Measurements from ENCODE around the gene PRMT1. TPM values are rescaled to one million over a fixed set of nuclear protein-coding genes. Genes with fewer than 3 reads are reported as not detected.

Gene PRMT1
- total and polyA plus RNA-seq, 9 of the 15 experiments (the other 6 are each of a cell fraction or from before 2014, with no cell fraction given), result 13.3 to 464 (median 326) TPM

GRCh38 chr19:49641688-49642491 lies 35.2 kb upstream of the PRMT1 start, which contains the start of gene SCAF1 (continued):
- TF ChIP-seq, protein P1, sequence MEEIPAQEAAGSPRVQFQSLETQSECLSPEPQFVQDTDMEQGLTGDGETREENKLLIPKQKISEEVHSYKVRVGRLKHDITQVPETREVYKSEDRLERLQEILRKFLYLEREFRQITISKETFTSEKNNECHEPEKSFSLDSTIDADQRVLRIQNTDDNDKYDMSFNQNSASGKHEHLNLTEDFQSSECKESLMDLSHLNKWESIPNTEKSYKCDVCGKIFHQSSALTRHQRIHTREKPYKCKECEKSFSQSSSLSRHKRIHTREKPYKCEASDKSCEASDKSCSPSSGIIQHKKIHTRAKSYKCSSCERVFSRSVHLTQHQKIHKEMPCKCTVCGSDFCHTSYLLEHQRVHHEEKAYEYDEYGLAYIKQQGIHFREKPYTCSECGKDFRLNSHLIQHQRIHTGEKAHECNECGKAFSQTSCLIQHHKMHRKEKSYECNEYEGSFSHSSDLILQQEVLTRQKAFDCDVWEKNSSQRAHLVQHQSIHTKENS (CRISPR knock-in tag; IDR thresholded peaks at IDR 0.05), result no peak
- TF ChIP-seq TAF15 (IDR thresholded peaks at IDR 0.05; ENCODE audit: low read depth, low read length), result no peak
- no peak for TF ChIP-seq MCM3 (IDR thresholded peaks at IDR 0.05)
- no peak for TF ChIP-seq HOXB6 (CRISPR knock-in tag; IDR thresholded peaks at IDR 0.05; ENCODE audit: borderline replicate concordance)
- TF ChIP-seq FOXA3 (CRISPR knock-in tag; conservative IDR thresholded peaks at IDR 0.05 in 1 of 2, IDR thresholded peaks at IDR 0.05 in 1 of 2), result no peak
- TF ChIP-seq BHLHE40 (IDR thresholded peaks at IDR 0.05; ENCODE audit: low read length), result peak; percentile 49; the same call in 1 of the 2 replicates
- no peak for TF ChIP-seq ZNF77 (CRISPR knock-in tag; IDR thresholded peaks at IDR 0.05)
- no peak for TF ChIP-seq ZBTB26 (CRISPR knock-in tag; IDR thresholded peaks at IDR 0.05)
- TF ChIP-seq KLF6 (CRISPR knock-in tag; IDR thresholded peaks at IDR 0.05; ENCODE audit: borderline replicate concordance), result no peak
- peak in 1 of 2 experiments; percentile 56; a peak in 2 of 4 replicates for TF ChIP-seq SRF (CRISPR knock-in tag; IDR thresholded peaks at IDR 0.05)
- TF ChIP-seq SMARCC2 (IDR thresholded peaks at IDR 0.05; ENCODE audit: low read depth), result no peak
- no peak for TF ChIP-seq RBM34 (IDR thresholded peaks at IDR 0.05; ENCODE audit: borderline replicate concordance, insufficient read depth, low read length)
- no peak for TF ChIP-seq ARNT (IDR thresholded peaks at IDR 0.05)
- no peak for TF ChIP-seq BMI1 (IDR thresholded peaks at IDR 0.05; ENCODE audit: low read length)
- TF ChIP-seq, protein P2, sequence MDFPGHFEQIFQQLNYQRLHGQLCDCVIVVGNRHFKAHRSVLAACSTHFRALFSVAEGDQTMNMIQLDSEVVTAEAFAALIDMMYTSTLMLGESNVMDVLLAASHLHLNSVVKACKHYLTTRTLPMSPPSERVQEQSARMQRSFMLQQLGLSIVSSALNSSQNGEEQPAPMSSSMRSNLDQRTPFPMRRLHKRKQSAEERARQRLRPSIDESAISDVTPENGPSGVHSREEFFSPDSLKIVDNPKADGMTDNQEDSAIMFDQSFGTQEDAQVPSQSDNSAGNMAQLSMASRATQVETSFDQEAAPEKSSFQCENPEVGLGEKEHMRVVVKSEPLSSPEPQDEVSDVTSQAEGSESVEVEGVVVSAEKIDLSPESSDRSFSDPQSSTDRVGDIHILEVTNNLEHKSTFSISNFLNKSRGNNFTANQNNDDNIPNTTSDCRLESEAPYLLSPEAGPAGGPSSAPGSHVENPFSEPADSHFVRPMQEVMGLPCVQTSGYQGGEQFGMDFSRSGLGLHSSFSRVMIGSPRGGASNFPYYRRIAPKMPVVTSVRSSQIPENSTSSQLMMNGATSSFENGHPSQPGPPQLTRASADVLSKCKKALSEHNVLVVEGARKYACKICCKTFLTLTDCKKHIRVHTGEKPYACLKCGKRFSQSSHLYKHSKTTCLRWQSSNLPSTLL (IDR thresholded peaks at IDR 0.05), result no peak
- TF ChIP-seq POU5F1 (IDR thresholded peaks at IDR 0.05; ENCODE audit: borderline replicate concordance, low read depth, low read length, partially characterized antibody), result peak; percentile 92
- no peak for TF ChIP-seq ZNF282 (CRISPR knock-in tag; IDR thresholded peaks at IDR 0.05)
- no peak for TF ChIP-seq FOXK1 (CRISPR knock-in tag; IDR thresholded peaks at IDR 0.05; ENCODE audit: borderline replicate concordance)
- TF ChIP-seq SLC30A9 (CRISPR knock-in tag; IDR thresholded peaks at IDR 0.05), result no peak
- TF ChIP-seq KHSRP (IDR thresholded peaks at IDR 0.05), result no peak
- TF ChIP-seq, protein P3, sequence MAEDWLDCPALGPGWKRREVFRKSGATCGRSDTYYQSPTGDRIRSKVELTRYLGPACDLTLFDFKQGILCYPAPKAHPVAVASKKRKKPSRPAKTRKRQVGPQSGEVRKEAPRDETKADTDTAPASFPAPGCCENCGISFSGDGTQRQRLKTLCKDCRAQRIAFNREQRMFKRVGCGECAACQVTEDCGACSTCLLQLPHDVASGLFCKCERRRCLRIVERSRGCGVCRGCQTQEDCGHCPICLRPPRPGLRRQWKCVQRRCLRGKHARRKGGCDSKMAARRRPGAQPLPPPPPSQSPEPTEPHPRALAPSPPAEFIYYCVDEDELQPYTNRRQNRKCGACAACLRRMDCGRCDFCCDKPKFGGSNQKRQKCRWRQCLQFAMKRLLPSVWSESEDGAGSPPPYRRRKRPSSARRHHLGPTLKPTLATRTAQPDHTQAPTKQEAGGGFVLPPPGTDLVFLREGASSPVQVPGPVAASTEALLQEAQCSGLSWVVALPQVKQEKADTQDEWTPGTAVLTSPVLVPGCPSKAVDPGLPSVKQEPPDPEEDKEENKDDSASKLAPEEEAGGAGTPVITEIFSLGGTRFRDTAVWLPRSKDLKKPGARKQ (CRISPR knock-in tag; IDR thresholded peaks at IDR 0.05), result no peak
